ENCODE data around the gene PPM1G.

GRCh38 chr2:27393225-27393624, 16.2 kb downstream of the PPM1G start:
- TF ChIP-seq POLR2A (IDR thresholded peaks at IDR 0.05) (no peak), CTCF (IDR thresholded peaks at IDR 0.05) (no peak)
